BLaER1 (cell line): Measurements from ENCODE around the gene ARHGAP42.

Experiments
- H3K27ac ChIP-seq: shearing (Covaris generic); formaldehyde crosslinking; 2 replicates; pipeline ENCODE4 v1.8.1; 2022
- H3K27me3 ChIP-seq: shearing (Covaris generic); formaldehyde crosslinking; 2 replicates; pipeline ENCODE4 v1.8.1; 2022
- H3K36me3 ChIP-seq: shearing (Covaris generic); formaldehyde crosslinking; 2 replicates; pipeline ENCODE4 v1.8.1; 2022
- H3K4me1 ChIP-seq: shearing (Covaris generic); formaldehyde crosslinking; 2 replicates; pipeline ENCODE4 v1.8.1; 2022
- H3K4me2 ChIP-seq: shearing (Covaris generic); formaldehyde crosslinking; 2 replicates; pipeline ENCODE4 v1.8.1; 2022
- H3K4me3 ChIP-seq: shearing (Covaris generic); formaldehyde crosslinking; 2 replicates; pipeline ENCODE4 v1.8.1; 2022
- H3K9ac ChIP-seq: shearing (Covaris generic); formaldehyde crosslinking; 2 replicates; pipeline ENCODE4 v1.8.1; 2022
- H3K9me3 ChIP-seq: shearing (Covaris generic); formaldehyde crosslinking; 2 replicates; pipeline ENCODE4 v1.8.1; 2022
- H4K20me1 ChIP-seq: shearing (Covaris generic); formaldehyde crosslinking; 2 replicates; pipeline ENCODE4 v1.8.1; 2022
- Cebpa-rat ChIP-seq: shearing (Covaris generic); IDR thresholded peaks from 2 replicates; pipeline ENCODE4 v1.8.1; 2022

Gene ARHGAP42

DNA sequence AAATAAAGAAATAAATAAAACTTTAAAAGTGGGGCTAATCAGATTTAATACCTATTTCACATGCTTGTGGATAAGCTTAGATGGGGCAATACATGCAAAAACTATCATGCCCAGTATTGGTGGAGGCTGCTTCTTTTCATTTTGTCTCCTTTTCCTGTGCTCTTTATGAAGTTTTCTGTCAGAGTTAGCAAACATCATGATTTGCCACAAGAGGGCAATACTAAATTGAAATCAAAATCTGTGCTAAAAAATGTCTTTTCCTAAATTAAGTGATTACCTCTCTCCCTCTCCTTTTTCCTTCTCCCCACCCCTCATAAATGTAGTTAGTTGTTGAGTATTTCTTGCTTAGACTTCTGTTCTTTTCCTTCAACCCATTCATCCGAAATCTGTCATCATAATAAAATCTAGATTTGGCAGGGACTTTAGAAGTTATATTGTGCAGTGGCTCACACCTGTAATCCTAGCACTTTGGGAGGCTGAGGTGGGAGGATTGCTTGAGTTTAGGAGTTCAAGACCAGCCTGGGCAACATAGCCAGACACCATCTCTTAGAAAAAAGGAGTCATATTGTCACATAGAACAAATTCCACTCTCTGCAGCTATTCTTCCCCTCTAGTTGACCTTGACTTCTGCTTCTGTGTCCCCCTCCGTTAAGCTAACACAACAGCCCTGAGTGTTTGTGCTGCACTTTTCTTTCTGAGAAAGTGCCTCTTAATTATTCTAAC lies 4.7 kb upstream of the ARHGAP42 start:
- Histone ChIP-seq H3K4me3 (no peak overlapping the region), H3K9me3 (no peaks in the 10 kb centered on the region), H3K9ac (no peak overlapping the region), H3K27ac (no peak overlapping the region), H3K4me2 (peak overlapping the region; percentile 70; the same call in 1 of the 2 replicates), H3K4me1 (peaks cover 60% of the 10 kb centered on the region), H3K27me3 (no peaks in the 10 kb centered on the region), H3K36me3 (no peaks in the 10 kb centered on the region), H4K20me1 (no peaks in the 10 kb centered on the region)
- TF ChIP-seq Cebpa-rat, result no peak

GRCh38 chr11:100683126-100683525 lies 4.0 kb upstream of the ARHGAP42 start:
- Histone ChIP-seq H3K4me3 (no peak overlapping the region), H3K27ac (no peak overlapping the region), H3K9ac (no peak overlapping the region), H3K27me3 (no peaks in the 10 kb centered on the region), H4K20me1 (no peaks in the 10 kb centered on the region), H3K4me2 (no peak overlapping the region), H3K4me1 (peaks cover 63% of the 10 kb centered on the region), H3K36me3 (no peaks in the 10 kb centered on the region), H3K9me3 (no peaks in the 10 kb centered on the region)
- no peak for TF ChIP-seq Cebpa-rat

GRCh38 chr11:100684101-100685065 lies 2.7 kb upstream of the ARHGAP42 start:
- Histone ChIP-seq H3K27me3 (no peaks in the 10 kb centered on the region), H3K4me3 (no peak overlapping the region), H4K20me1 (peaks cover 2% of the 10 kb centered on the region), H3K27ac (no peak overlapping the region), H3K4me2 (peak overlapping the region; percentile 51), H3K9ac (no peak overlapping the region), H3K36me3 (no peaks in the 10 kb centered on the region), H3K4me1 (peaks cover 76% of the 10 kb centered on the region), H3K9me3 (no peaks in the 10 kb centered on the region)
- TF ChIP-seq Cebpa-rat, result no peak

- peaks cover 66% of the 10 kb centered on the region for H3K4me1 ChIP-seq
- peak overlapping the region; percentile 80 for H3K4me3 ChIP-seq
- peaks cover 3% of the 10 kb centered on the region; the same call in 1 of the 2 replicates for H3K36me3 ChIP-seq
- peaks cover 10% of the 10 kb centered on the region for H4K20me1 ChIP-seq
- peak overlapping the region; percentile 92 for H3K9ac ChIP-seq
- H3K9me3 ChIP-seq, result no peaks in the 10 kb centered on the region
- H3K27me3 ChIP-seq, result no peaks in the 10 kb centered on the region
- peak overlapping the region; percentile 85 for H3K4me2 ChIP-seq
- no peak for TF ChIP-seq Cebpa-rat
- peak overlapping the region; percentile 90; the same call in 1 of the 2 replicates for H3K27ac ChIP-seq
Measured at GRCh38 chr11:100686476-100687053, 523 bp upstream of the ARHGAP42 start.

DNA sequence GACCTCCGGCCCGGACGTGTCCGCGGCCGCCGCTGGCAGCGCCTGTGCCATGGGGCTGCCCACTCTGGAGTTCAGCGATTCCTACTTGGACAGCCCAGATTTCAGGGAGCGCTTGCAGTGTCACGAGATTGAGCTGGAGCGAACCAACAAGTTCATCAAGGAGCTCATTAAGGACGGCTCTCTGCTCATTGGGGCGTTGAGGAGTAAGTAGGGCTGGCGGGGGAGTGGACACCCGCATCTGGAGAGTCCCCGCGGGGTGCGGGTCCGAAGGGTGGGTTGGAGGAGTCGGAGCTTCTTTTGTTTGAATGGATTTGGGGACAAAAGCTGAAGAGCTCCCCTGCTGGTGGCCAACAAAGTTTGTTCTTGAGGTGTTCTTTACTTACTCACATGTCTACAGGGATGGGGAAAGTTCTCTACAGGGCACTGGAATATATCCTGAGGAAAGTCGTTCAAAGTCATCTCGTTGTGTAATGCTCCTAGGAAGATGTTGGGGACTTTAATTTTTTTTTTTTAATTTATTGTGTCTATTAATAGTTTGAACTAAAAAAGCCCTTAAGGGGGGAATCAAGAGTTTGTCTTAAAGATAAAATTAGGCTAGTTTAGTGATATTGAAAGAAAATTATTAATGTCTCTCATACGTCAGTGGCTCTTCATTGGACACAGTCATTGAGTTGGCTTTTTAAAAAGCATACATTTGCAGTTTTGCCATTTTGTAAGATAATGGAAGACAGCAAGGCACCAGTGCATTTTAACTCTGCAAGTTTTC lies 725 bp downstream of the ARHGAP42 start:
- Histone ChIP-seq H4K20me1 (peaks cover 10% of the 10 kb centered on the region), H3K4me2 (peak overlapping the region; percentile 85), H3K9me3 (no peaks in the 10 kb centered on the region), H3K9ac (peak overlapping the region; percentile 92), H3K4me3 (peak overlapping the region; percentile 80), H3K27ac (peak overlapping the region; percentile 90), H3K27me3 (no peaks in the 10 kb centered on the region), H3K36me3 (peaks cover 5% of the 10 kb centered on the region; the same call in 1 of the 2 replicates), H3K4me1 (peaks cover 54% of the 10 kb centered on the region)
- no peak for TF ChIP-seq Cebpa-rat

- Histone ChIP-seq H3K27me3 (no peaks in the 10 kb centered on the region), H4K20me1 (peaks cover 10% of the 10 kb centered on the region), H3K4me2 (peak overlapping the region; percentile 85), H3K9ac (peak overlapping the region; percentile 23; the same call in 1 of the 2 replicates), H3K4me1 (peaks cover 48% of the 10 kb centered on the region), H3K4me3 (no peak overlapping the region), H3K27ac (no peak overlapping the region), H3K9me3 (no peaks in the 10 kb centered on the region), H3K36me3 (peaks cover 5% of the 10 kb centered on the region; the same call in 1 of the 2 replicates)
- no peak for TF ChIP-seq Cebpa-rat
Measured at GRCh38 chr11:100689141-100689540, 2.1 kb downstream of the ARHGAP42 start.

DNA sequence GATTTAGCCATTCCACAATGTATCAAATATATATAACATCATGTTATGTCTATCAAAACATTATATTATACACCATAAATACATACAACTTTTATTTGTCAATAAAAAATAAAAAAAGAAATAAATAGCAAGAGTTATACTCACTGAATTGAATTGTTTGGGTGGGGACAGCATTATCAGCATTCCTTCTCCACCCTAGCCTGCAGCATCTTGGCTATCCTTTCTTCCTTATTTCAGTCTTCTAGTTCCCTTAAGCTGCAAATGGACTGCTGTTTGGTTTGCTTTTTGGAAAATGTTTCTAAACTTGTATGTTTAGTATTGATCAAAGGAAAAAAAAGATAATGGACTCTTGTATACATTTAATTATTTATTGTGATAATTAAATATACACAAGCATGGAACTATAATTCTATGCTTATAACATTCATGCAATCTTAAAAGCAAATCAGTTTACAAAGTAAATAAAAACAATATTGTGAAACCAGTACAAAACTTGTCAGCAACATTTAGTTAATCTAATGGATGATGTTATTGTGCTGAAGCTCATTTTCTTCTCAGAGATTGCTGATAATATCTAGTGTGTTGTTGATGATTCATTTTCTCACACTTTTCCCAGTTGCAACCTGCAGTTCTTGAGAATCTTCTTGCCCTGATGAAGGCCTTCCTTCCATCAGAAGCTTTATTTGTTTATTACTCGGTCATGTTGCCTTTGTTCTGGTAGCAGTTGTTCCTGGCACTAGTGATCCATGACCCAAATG lies 5.0 kb downstream of the ARHGAP42 start:
- no peaks in the 10 kb centered on the region for H3K9me3 ChIP-seq
- H3K9ac ChIP-seq, result no peak overlapping the region
- no peak overlapping the region for H3K27ac ChIP-seq
- no peaks in the 10 kb centered on the region for H3K27me3 ChIP-seq
- H4K20me1 ChIP-seq, result peaks cover 10% of the 10 kb centered on the region
- H3K4me2 ChIP-seq, result no peak overlapping the region
- no peak for TF ChIP-seq Cebpa-rat
- no peak overlapping the region for H3K4me3 ChIP-seq
- peaks cover 27% of the 10 kb centered on the region for H3K36me3 ChIP-seq
- H3K4me1 ChIP-seq, result peaks cover 22% of the 10 kb centered on the region

- Histone ChIP-seq H3K9me3 (peaks cover 6% of the 10 kb centered on the region; the same call in 1 of the 2 replicates), H3K4me3 (no peak overlapping the region), H3K27ac (no peak overlapping the region), H3K9ac (no peak overlapping the region), H4K20me1 (no peaks in the 10 kb centered on the region), H3K4me1 (no peaks in the 10 kb centered on the region), H3K4me2 (no peak overlapping the region), H3K36me3 (peaks cover 33% of the 10 kb centered on the region), H3K27me3 (no peaks in the 10 kb centered on the region)
- no peak for TF ChIP-seq Cebpa-rat
Measured at GRCh38 chr11:100695911-100696310, 8.8 kb downstream of the ARHGAP42 start.

DNA sequence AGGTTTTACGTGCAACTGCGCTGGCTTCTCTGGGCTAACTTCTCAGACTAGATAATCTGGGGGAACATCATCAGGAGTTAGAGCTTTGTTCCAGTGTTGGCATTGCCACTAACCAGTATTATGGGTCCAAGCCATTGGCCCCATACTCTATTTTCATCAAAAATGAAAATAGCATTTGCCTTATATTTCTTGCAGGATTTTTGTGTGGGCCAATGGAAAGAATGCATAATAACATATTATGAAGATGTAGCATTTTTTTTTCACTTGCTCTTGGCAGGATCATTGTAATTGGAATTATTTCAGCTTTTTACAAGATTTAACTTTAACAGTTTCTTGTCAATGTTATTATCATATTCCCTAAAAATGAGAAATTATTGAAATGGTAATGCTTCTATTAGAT lies 16.1 kb downstream of the ARHGAP42 start:
- Histone ChIP-seq H3K27ac (no peak overlapping the region), H4K20me1 (no peaks in the 10 kb centered on the region), H3K36me3 (peaks cover 16% of the 10 kb centered on the region), H3K4me2 (no peak overlapping the region), H3K4me1 (peaks cover 10% of the 10 kb centered on the region), H3K9ac (no peak overlapping the region), H3K9me3 (peaks cover 10% of the 10 kb centered on the region), H3K4me3 (no peak overlapping the region), H3K27me3 (no peaks in the 10 kb centered on the region)
- TF ChIP-seq Cebpa-rat, result no peak
